ENCODE results near the gene CCR7. TPM values are rescaled to one million over a fixed set of nuclear protein-coding genes. Genes with fewer than 3 reads are reported as not detected.

CCR7 gene
- polyA plus RNA-seq, 4 donors: 0.24 to 0.45 (median 0.42) TPM

DNA sequence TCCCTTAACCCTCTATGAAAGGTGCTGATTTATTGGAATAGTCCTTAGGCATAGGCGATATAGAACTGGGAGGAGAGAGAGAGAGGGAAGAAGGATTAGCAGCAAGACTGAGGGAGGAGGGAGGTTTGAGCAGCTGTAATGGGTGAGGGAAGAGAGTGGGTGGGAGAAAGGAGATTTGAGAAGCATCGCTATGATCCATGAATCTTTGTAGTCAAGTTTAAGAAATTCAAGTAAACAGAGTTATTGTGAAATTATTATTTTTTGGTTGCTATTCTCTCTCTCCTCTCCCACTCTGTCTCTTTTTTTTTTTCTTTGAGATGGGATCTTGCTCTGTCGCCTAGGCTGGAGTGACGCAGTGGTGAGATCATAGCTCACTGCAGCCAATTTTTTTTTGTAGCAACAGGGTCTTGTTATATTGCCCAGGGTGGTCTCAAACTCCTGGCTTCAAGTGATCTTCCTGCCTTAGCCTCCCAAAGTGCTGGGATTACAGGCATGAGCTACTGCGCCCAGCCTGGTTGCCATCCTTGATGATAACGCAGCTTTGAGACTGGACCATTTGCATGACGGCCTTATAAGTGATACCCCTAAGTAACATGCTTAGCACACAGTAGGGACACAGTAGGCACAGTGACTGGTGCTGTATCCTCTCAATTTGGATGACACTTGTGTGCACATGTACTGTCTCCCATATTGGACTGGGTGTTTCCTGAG is 42.9 kb downstream of the CCR7 start:
- DNase-seq (ENCODE audit: low read depth in 4 of 4, low spot score in 3 of 4): no peak

GRCh38 chr17:40520991-40521453 is 44.2 kb downstream of the CCR7 start:
- no peak for DNase-seq (ENCODE audit: low read depth in 4 of 4, low spot score in 3 of 4)

- DNase-seq (ENCODE audit: low read depth in 4 of 4, low spot score in 3 of 4): no peak
Observed at GRCh38 chr17:40519089-40519775, 46.0 kb downstream of the CCR7 start.

- DNase-seq (ENCODE audit: low read depth in 4 of 4, low spot score in 3 of 4): no peak
Observed at GRCh38 chr17:40518401-40519088, 46.7 kb downstream of the CCR7 start.

GRCh38 chr17:40517981-40518380 is 47.3 kb downstream of the CCR7 start:
- DNase-seq (ENCODE audit: low read depth in 4 of 4, low spot score in 3 of 4): no peak

DNA sequence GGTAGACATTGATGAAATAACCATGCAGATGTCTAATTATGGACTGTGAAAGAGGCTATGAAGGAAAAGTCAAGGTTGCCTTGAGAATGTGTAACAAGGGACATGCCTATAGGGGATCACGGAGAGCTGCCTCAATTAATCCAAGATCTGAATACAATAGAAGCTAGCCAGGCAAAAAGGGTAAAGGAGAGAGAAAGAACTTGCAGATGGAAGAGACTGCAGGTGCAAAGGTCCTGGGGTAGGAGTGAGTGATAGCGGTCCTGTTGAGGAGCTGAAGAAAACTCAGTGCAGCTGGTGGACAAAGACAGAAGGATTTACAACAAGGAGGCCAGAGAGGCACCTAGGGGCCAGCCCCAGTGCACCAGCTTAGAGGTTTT is 48.0 kb downstream of the CCR7 start:
- DNase-seq (ENCODE audit: low read depth in 4 of 4, low spot score in 3 of 4): no peak

- no peak for DNase-seq (ENCODE audit: low read depth in 4 of 4, low spot score in 3 of 4)
Observed at GRCh38 chr17:40516581-40517285, 48.5 kb downstream of the CCR7 start.

DNA sequence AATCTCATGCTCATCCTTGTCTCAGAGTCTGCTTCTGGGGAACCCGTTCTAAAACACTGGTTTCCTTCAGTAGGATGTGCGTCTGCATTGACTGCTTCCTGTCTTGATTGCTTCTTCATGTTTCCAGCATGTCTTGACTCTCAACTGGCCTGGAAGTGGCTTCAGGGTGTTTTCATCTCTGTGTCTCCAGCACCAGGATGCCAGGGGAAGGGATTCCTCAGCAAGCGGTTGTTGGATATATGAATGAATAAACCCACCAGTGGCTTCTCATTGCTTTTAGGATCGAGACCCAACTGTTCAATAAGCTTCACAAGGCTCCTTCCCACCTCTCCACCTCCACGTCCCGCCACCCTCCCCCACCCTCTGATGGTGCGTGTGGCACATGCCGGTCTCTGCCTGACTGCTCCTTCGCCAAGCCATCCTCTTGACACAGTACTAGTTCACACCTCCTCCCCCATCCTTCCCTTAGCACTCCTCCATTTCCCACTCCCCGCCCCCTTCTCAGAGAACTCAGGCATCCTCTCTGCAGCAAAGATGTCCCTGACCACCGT is 49.7 kb downstream of the CCR7 start:
- DNase-seq (ENCODE audit: low read depth in 4 of 4, low spot score in 3 of 4): no peak

DNA sequence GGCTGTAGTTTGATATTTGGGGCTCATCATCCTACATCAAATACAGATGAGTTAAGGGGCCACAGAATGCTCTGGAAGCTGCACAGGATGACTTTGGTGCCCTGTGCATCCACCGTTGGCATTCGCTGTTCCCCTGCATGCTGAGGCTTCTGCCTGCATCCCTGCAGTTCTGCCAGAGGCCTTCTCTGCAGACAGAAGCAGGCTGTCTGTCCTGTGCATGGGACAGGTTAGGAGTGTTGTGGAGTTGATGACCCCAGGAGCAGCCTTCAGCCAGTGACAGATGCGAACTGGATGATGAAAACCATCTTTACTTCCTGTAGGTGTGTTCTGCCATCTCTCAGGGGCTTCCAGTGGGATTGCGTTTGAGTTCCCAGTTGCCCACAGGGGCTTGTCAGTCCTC is 50.3 kb downstream of the CCR7 start:
- DNase-seq (ENCODE audit: low read depth in 4 of 4, low spot score in 3 of 4): no peak

GRCh38 chr17:40514013-40514875 is 51.0 kb downstream of the CCR7 start:
- no peak for DNase-seq (ENCODE audit: low read depth in 4 of 4, low spot score in 3 of 4)

DNA sequence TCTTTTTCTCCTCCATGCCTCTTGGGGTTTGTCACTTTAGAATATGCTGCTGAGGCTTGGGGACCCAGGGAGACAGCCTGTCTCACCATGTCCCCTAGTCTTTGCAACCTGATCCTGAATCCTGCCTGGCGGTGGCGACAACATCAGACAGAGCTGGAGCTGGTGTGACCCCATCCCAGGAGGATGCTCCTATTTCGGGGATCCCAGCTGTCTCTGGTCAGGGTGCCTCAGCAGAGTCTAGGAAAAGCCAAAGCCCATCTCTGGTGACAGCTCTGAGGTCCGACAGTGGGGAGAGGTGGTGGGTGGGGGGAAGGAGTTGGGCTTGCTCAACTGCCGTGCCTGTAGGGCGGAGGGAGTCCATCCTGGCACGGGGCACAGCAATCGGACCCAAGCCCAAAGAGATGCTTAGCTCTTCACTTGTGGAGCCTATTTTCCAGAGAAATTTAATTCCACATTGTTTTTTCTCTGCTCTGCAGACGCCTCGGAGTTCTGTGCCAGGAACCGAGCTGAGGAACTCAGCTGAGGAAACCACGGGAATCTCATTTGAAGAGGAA is 53.5 kb downstream of the CCR7 start:
- no peak for DNase-seq (ENCODE audit: low read depth in 4 of 4, low spot score in 3 of 4)

GRCh38 chr17:40511136-40511535 is 54.1 kb downstream of the CCR7 start:
- no peak for DNase-seq (ENCODE audit: low read depth in 4 of 4, low spot score in 3 of 4)

DNA sequence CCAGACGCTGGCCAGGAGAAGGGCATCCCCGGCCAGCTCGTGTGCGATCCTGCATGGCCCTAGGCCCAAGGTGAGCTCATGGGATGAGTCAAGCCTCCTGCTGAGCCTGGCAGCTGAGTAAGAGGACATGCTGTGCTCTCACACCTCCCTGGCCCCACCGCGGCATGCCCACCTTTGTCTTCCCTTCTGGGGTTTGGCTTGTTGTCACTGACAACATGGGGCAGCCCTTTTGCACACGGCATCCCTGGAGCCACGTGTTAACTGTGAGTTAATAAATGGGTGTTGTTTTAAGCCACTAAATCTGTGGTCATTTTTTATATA is 55.0 kb downstream of the CCR7 start:
- no peak for DNase-seq (ENCODE audit: low read depth in 4 of 4, low spot score in 3 of 4)

GRCh38 chr17:40509626-40510327 is 55.5 kb downstream of the CCR7 start:
- DNase-seq (ENCODE audit: low read depth in 4 of 4, low spot score in 3 of 4): no peak

- no peak for DNase-seq (ENCODE audit: low read depth in 4 of 4, low spot score in 3 of 4)
Observed at GRCh38 chr17:40506786-40507185, 58.5 kb downstream of the CCR7 start.
